ENCODE data around the gene AFAP1.

DNA sequence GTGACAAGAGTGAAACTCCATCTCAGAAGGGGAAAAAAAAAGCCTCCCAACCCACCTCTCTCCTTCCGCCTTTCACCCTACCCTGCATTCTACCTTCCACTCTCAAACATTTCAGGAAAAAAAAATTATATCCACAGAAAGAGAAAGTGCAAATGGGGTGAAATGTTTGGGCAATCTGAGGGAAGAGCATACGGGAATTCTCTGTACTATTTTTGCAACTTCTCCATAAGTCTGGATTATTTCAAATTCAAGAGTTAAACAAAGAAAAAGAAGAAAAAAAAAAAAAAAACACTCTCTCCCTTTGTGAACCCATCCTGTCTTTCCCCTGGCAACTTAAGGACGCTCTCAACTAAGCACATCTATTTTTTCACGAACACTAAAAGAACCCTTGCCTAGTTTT, 41.3 kb downstream of the AFAP1 start:
- TF ChIP-seq POLR2AphosphoS5 (IDR thresholded peaks at IDR 0.05; ENCODE audit: low read depth, low read length) (no peak), TAF1 (IDR thresholded peaks at IDR 0.05; ENCODE audit: borderline replicate concordance, low read depth, low read length) (no peak), POLR2A (IDR thresholded peaks at IDR 0.05; ENCODE audit: low read depth, low read length) (no peak)
